Measurements from ENCODE around the gene NR3C1. TPM values are rescaled to one million over a fixed set of nuclear protein-coding genes. Genes with fewer than 3 reads are reported as not detected.

Gene NR3C1
- total RNA-seq, 2 experiments from 2014 or later, result 54.9 to 55.5 TPM

GRCh38 chr5:143259254-143259605, 144.3 kb downstream of the NR3C1 start:
- DNase-seq (no peak), ATAC-seq (no peak)
- POLR2A ChIA-PET, result no interaction called here
- no peak overlapping the region for H3K27ac Mint-ChIP-seq
- no peaks in the 10 kb centered on the region for H3K27me3 Mint-ChIP-seq (ENCODE audit: low read depth)
- no peaks in the 10 kb centered on the region for H3K9me3 Mint-ChIP-seq (ENCODE audit: insufficient read depth)
- no peaks in the 10 kb centered on the region for H3K36me3 Mint-ChIP-seq (ENCODE audit: low read depth)
- no peaks in the 10 kb centered on the region for H3K4me1 Mint-ChIP-seq (ENCODE audit: low read depth)
- CTCF ChIA-PET, result no interaction called here
- H3K4me3 Mint-ChIP-seq, result no peak overlapping the region

GRCh38 chr5:143258559-143259253, 144.8 kb downstream of the NR3C1 start:
- Mint-ChIP-seq H3K4me1 (ENCODE audit: low read depth) (no peaks in the 10 kb centered on the region), H3K27me3 (ENCODE audit: low read depth) (no peaks in the 10 kb centered on the region), H3K4me3 (no peak overlapping the region), H3K36me3 (ENCODE audit: low read depth) (no peaks in the 10 kb centered on the region), H3K27ac (no peak overlapping the region), H3K9me3 (ENCODE audit: insufficient read depth) (no peaks in the 10 kb centered on the region)
- ATAC-seq (no peak), DNase-seq (no peak)
- POLR2A ChIA-PET, result no interaction called here
- CTCF ChIA-PET, result no interaction called here

GRCh38 chr5:143254819-143255218, 148.7 kb downstream of the NR3C1 start:
- CTCF ChIA-PET, result interaction anchor here (0.6 kb wide), 1 partner anchor 29 kb away, joined by 3 read pairs; no protein-coding TSS in a partner anchor
- no peaks in the 10 kb centered on the region for H3K27me3 Mint-ChIP-seq (ENCODE audit: low read depth)
- POLR2A ChIA-PET, result no interaction called here
- DNase-seq, result no peak
- no peaks in the 10 kb centered on the region for H3K4me1 Mint-ChIP-seq (ENCODE audit: low read depth)
- H3K9me3 Mint-ChIP-seq (ENCODE audit: insufficient read depth), result no peaks in the 10 kb centered on the region
- H3K4me3 Mint-ChIP-seq, result no peak overlapping the region
- ATAC-seq, result no peak
- no peaks in the 10 kb centered on the region for H3K36me3 Mint-ChIP-seq (ENCODE audit: low read depth)
- no peak overlapping the region for H3K27ac Mint-ChIP-seq

- Mint-ChIP-seq H3K27me3 (ENCODE audit: low read depth) (peaks cover 2% of the 10 kb centered on the region), H3K27ac (no peak overlapping the region), H3K4me3 (no peak overlapping the region), H3K4me1 (ENCODE audit: low read depth) (no peaks in the 10 kb centered on the region), H3K36me3 (ENCODE audit: low read depth) (no peaks in the 10 kb centered on the region), H3K9me3 (ENCODE audit: insufficient read depth) (no peaks in the 10 kb centered on the region)
- CTCF ChIA-PET, result no interaction called here
- no peak for ATAC-seq
- no peak for DNase-seq
- POLR2A ChIA-PET, result no interaction called here
Observed at GRCh38 chr5:143251946-143252345, 151.5 kb downstream of the NR3C1 start.

GRCh38 chr5:143251190-143251589, 152.3 kb downstream of the NR3C1 start:
- no peak for DNase-seq
- ChIA-PET CTCF (no interaction called here), POLR2A (no interaction called here)
- Mint-ChIP-seq H3K4me3 (no peak overlapping the region), H3K9me3 (ENCODE audit: insufficient read depth) (no peaks in the 10 kb centered on the region), H3K36me3 (ENCODE audit: low read depth) (no peaks in the 10 kb centered on the region), H3K27ac (no peak overlapping the region), H3K4me1 (ENCODE audit: low read depth) (no peaks in the 10 kb centered on the region), H3K27me3 (ENCODE audit: low read depth) (peaks cover 2% of the 10 kb centered on the region)
- no peak for ATAC-seq

GRCh38 chr5:143249851-143250250, 153.6 kb downstream of the NR3C1 start:
- ChIA-PET POLR2A (interaction anchor here (0.5 to 0.6 kb wide), 2 partner anchors 22 to 906 kb away, joined by 3 to 4 read pairs; no protein-coding TSS in a partner anchor), CTCF (no interaction called here)
- H3K27me3 Mint-ChIP-seq (ENCODE audit: low read depth), result peaks cover 2% of the 10 kb centered on the region
- H3K27ac Mint-ChIP-seq, result no peak overlapping the region
- H3K4me1 Mint-ChIP-seq (ENCODE audit: low read depth), result no peaks in the 10 kb centered on the region
- H3K9me3 Mint-ChIP-seq (ENCODE audit: insufficient read depth), result no peaks in the 10 kb centered on the region
- no peaks in the 10 kb centered on the region for H3K36me3 Mint-ChIP-seq (ENCODE audit: low read depth)
- H3K4me3 Mint-ChIP-seq, result no peak overlapping the region
- DNase-seq (no peak), ATAC-seq (no peak)

- Mint-ChIP-seq H3K4me1 (ENCODE audit: low read depth) (no peaks in the 10 kb centered on the region), H3K36me3 (ENCODE audit: low read depth) (no peaks in the 10 kb centered on the region), H3K9me3 (ENCODE audit: insufficient read depth) (no peaks in the 10 kb centered on the region), H3K4me3 (no peak overlapping the region), H3K27ac (no peak overlapping the region), H3K27me3 (ENCODE audit: low read depth) (peaks cover 2% of the 10 kb centered on the region)
- ATAC-seq, result no peak
- no peak for DNase-seq
- ChIA-PET CTCF (no interaction called here), POLR2A (no interaction called here)
Observed at GRCh38 chr5:143248822-143249579, 154.5 kb downstream of the NR3C1 start.

GRCh38 chr5:143248391-143248790, 155.1 kb downstream of the NR3C1 start:
- no peak for ATAC-seq
- no peaks in the 10 kb centered on the region for H3K9me3 Mint-ChIP-seq (ENCODE audit: insufficient read depth)
- ChIA-PET CTCF (no interaction called here), POLR2A (no interaction called here)
- H3K27ac Mint-ChIP-seq, result no peak overlapping the region
- H3K4me1 Mint-ChIP-seq (ENCODE audit: low read depth), result no peaks in the 10 kb centered on the region
- DNase-seq, result no peak
- no peaks in the 10 kb centered on the region for H3K36me3 Mint-ChIP-seq (ENCODE audit: low read depth)
- H3K4me3 Mint-ChIP-seq, result no peak overlapping the region
- H3K27me3 Mint-ChIP-seq (ENCODE audit: low read depth), result peaks cover 2% of the 10 kb centered on the region

GRCh38 chr5:143247134-143247815, 156.2 kb downstream of the NR3C1 start:
- no peak for ATAC-seq
- H3K4me3 Mint-ChIP-seq, result no peak overlapping the region
- H3K27ac Mint-ChIP-seq, result no peak overlapping the region
- H3K36me3 Mint-ChIP-seq (ENCODE audit: low read depth), result no peaks in the 10 kb centered on the region
- CTCF ChIA-PET, result no interaction called here
- H3K9me3 Mint-ChIP-seq (ENCODE audit: insufficient read depth), result no peaks in the 10 kb centered on the region
- DNase-seq, result no peak
- POLR2A ChIA-PET, result no interaction called here
- H3K4me1 Mint-ChIP-seq (ENCODE audit: low read depth), result no peaks in the 10 kb centered on the region
- peaks cover 2% of the 10 kb centered on the region for H3K27me3 Mint-ChIP-seq (ENCODE audit: low read depth)

- CTCF ChIA-PET, result no interaction called here
- H3K36me3 Mint-ChIP-seq (ENCODE audit: low read depth), result no peaks in the 10 kb centered on the region
- POLR2A ChIA-PET, result no interaction called here
- ATAC-seq, result no peak
- no peak for DNase-seq
- no peak overlapping the region for H3K27ac Mint-ChIP-seq
- no peaks in the 10 kb centered on the region for H3K9me3 Mint-ChIP-seq (ENCODE audit: insufficient read depth)
- no peak overlapping the region for H3K4me3 Mint-ChIP-seq
- H3K27me3 Mint-ChIP-seq (ENCODE audit: low read depth), result peaks cover 2% of the 10 kb centered on the region
- H3K4me1 Mint-ChIP-seq (ENCODE audit: low read depth), result no peaks in the 10 kb centered on the region
Observed at GRCh38 chr5:143245929-143246561, 157.4 kb downstream of the NR3C1 start.

GRCh38 chr5:143244990-143245389, 158.5 kb downstream of the NR3C1 start:
- H3K27ac Mint-ChIP-seq, result no peak overlapping the region
- no peak overlapping the region for H3K4me3 Mint-ChIP-seq
- no peak for ATAC-seq
- ChIA-PET CTCF (no interaction called here), POLR2A (no interaction called here)
- no peaks in the 10 kb centered on the region for H3K4me1 Mint-ChIP-seq (ENCODE audit: low read depth)
- no peaks in the 10 kb centered on the region for H3K9me3 Mint-ChIP-seq (ENCODE audit: insufficient read depth)
- peaks cover 2% of the 10 kb centered on the region for H3K27me3 Mint-ChIP-seq (ENCODE audit: low read depth)
- no peak for DNase-seq
- H3K36me3 Mint-ChIP-seq (ENCODE audit: low read depth), result no peaks in the 10 kb centered on the region
